HEK293 (cell line): ENCODE results near the gene NID1.

Source experiments
- CTCF ChIP-seq: fragments of 450-650 bp; formaldehyde crosslinking; IDR thresholded peaks from 2 replicates; pipeline ENCODE4 v1.5.1; 2016; ENCODE audit warnings: missing biosample characterization, missing genetic modification characterization
- HOXC10 ChIP-seq: sonication (generic); formaldehyde crosslinking; IDR thresholded peaks from 2 replicates; pipeline ENCODE4 v1.8.1; 2023; ENCODE audit warnings: mild to moderate bottlenecking, missing genetic modification reagents
- ZBTB7A ChIP-seq: fragments of 450-650 bp; formaldehyde crosslinking; IDR thresholded peaks from 2 replicates; pipeline ENCODE4 v1.5.1; 2016; ENCODE audit warnings: low read depth, missing biosample characterization, missing genetic modification characterization
- ZNF138 ChIP-seq: fragments of 450-650 bp; formaldehyde crosslinking; IDR thresholded peaks from 2 replicates; pipeline ENCODE4 v1.5.1; 2016; ENCODE audit warnings: missing biosample characterization, missing genetic modification characterization, borderline replicate concordance
- ZNF341 ChIP-seq: fragments of 450-650 bp; formaldehyde crosslinking; IDR thresholded peaks from 2 replicates; pipeline ENCODE4; 2016; ENCODE audit warnings: low read depth, missing biosample characterization, missing genetic modification characterization
- ZNF362 ChIP-seq: fragments of 450-650 bp; formaldehyde crosslinking; IDR thresholded peaks from 2 replicates; pipeline ENCODE4 v1.5.1; 2016; ENCODE audit warnings: missing biosample characterization, missing genetic modification characterization
- ZNF701 ChIP-seq: fragments of 450-650 bp; formaldehyde crosslinking; IDR thresholded peaks from 2 replicates; pipeline ENCODE4 v1.5.1; 2016; ENCODE audit warnings: missing biosample characterization, missing genetic modification characterization

- TF ChIP-seq ZNF341 (tag by site-specific recombination) (no peak), CTCF (tag by site-specific recombination) (no peak), ZBTB7A (tag by site-specific recombination) (no peak), ZNF701 (no peak), HOXC10 (CRISPR knock-in tag) (no peak), ZNF362 (tag by site-specific recombination) (no peak), ZNF138 (tag by site-specific recombination) (no peak)
Measured at GRCh38 chr1:236020359-236021219, 44.3 kb downstream of the NID1 start.
